Left colon (tissue), 2 donors: Measurements from ENCODE around the gene KLF15. TPM values are rescaled to one million over a fixed set of nuclear protein-coding genes. Genes with fewer than 3 reads are reported as not detected.
"Not testable (repeated sequence)": the region's sequence is repeated elsewhere in the genome, so short reads cannot be mapped to it uniquely, and the experiment has no call there.

Experiments used
- ATAC-seq: fragments of 200-7000 bp; cut with Tn5 transposase; one replicate; pipeline ENCODE4 v1.9.1; 2020; ENCODE audit warnings: mild to moderate bottlenecking, moderate library complexity
- DNase-seq, 2 donors: peaks; one replicate each; pipeline ENCODE4 v3.0.0-alpha.2; 2020
- intact Hi-C, 2 donors: fragments of 100-400 bp; cut with DNase I in 1 of 2; cut with micrococcal nuclease in 1 of 2; formaldehyde crosslinking; loops; one replicate each; pipeline versions ENCODE4 v1.11.2 to v1.14.0; 2022; cut with DNase I, micrococcal nuclease
- total RNA-seq, 2 donors: library from RNA; stranded (reverse); fragmentation: NEBNext Ultra II Directional; extraction: Animal tissue kit (Norgen Biotek cat#: 25700); gene quantifications; one replicate each; pipeline ENCODE4 v1.2.1, GENCODE V29; 2021
- donor health status: DM: no; HTN: no; CAD: no.
- donor health status: DM: yes; HTN: yes; CAD: no.

The KLF15 gene
- total RNA-seq, 2 donors from 2014 or later, result 1.6 TPM

DNA sequence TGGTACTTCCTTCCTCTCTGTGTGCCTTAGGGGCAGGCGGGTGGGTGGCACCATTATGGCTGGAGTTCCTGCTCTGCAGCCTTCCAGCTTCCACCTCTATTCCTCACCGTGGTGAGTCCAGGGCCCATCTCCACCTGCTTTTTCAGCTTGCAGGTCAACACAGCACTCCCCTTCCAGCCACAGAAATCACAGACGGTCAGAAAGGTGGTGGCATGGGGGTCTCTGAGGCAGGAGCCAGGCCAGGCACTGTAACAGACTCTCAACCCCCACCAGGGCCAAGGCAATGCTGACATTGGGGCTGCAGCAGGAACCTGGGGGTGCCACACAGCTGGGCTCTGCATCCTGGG, 16.6 kb downstream of the KLF15 start:
- intact Hi-C loops, result no loop called here
- no peak for ATAC-seq

DNA sequence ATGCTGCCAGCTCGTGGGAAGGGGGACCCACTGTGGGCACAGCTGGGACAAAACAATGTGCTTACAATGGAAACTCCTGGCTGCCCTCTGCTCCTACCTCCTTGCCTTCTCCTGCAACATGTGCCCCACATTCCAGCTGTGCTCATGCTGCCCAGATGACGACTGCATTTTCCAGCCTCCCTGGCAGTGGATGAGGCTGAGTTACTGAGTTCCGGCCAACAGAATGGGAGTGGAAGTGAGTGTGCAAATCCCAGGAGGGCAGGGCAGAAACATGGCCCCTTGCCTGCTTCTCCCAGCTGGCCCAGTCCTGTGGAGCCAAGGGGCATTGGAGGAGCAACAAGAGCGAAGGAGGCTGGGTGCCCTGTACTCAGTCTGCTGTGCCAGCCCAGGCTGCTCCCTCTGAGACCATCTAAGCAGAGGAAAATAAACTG, 17.1 kb downstream of the KLF15 start:
- DNase-seq (no peak), ATAC-seq (no peak)
- intact Hi-C loops, result no loop called here

More for the DNA sequence above, 16.6 kb downstream of the KLF15 start:
- no peak for DNase-seq

DNA sequence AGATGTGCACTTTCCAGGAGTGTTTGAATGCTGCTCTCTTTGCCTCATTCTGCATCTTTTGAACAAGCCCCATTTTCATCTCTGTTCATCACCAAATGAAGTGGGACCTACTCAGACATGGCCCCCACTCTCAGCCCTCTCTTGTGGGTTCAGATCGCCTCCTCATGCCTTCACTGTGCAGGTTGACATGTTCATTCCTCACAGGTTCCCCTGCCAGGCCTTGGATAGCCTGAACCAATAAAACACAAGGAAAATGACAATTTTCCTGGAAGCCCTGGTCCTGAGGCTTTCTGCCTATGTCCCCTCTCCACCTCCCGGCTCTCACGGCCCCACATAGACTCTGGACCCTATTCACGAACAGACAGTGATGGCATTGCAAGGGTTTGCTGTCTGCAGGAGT, 17.7 kb downstream of the KLF15 start:
- intact Hi-C loops, result no loop called here
- DNase-seq (no peak), ATAC-seq (no peak)

DNA sequence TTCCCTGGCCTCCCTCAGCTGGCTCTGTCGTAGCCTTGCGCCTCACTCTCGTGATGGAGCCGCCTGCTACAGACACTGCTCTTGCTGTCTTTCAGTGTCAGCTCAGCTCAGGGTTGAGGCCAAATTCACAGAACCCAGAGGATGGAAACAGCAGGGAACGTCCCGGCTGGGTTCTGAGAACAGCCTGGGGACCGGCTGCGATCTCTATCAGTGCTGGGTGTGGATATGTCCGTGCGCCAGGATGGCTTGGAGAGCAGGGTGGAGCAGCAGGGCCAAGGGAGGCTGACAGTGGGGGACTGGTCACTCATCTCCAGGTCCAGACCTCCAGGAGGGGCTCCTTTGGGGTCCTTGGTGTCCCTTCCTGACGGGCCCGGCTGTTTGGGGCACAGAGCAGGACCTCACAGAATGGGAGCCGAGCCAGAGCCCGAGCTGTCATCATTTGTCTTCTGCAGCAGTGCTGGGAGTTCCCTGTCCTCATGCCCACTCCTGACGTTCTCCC, 18.4 kb downstream of the KLF15 start:
- DNase-seq, result no peak
- intact Hi-C loops, result no loop called here
- ATAC-seq, result no peak

DNA sequence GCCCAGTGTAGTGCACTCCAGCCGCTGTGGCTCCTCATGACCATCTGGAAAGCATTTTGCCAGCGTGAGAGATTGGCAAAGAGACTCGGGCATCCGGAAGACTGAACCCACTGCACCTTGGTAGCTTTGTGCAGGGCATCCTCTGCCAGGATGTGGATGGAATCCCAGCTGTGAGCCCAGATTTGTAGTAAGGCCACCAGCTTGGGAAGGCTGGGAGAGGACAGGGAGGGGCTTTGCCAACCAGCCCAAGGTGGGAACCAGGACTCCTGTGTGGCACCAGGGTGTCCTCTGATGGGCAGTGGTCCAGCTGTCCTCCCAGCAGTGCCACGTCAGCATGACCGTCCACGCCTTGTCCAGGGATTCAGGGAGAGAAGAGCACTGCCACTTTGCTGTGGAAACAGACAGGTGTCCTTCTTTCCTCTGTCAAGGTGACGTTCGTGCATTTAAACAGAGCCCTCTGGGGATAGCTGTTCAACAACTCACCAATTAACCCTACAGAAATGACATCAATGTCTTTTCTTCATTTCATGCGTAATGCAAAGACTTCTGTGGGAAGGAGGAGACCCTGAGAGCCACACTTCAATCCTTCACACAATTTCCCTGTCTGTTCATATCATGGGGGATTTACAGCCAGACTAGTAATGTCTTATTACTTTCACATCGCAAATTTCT, 19.1 kb downstream of the KLF15 start:
- ATAC-seq, result no peak
- intact Hi-C loops, result no loop called here
- DNase-seq, result no peak

DNA sequence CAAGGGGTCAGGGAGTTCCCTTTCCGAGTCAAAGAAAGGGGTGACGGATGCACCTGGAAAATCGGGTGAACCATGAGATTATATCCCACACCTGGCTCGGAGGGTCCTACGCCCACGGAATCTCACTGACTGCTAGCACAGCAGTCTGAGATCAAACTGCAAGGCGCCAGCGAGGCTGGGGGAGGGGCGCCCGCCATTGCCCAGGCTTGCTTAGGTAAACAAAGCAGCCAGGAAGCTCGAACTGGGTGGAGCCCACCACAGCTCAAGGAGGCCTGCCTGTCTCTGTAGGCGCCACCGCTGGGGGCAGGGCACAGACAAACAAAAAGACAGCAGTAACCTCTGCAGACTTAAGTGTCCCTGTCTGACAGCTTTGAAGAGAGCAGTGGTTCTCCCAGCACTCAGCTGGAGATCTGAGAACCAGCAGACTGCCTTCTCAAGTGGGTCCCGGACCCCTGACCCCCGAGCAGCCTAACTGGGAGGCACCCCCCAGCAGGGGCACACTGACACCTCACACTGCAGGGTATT, 25.3 kb downstream of the KLF15 start:
- DNase-seq, intact Hi-C loops, ATAC-seq: not testable (repeated sequence)

DNA sequence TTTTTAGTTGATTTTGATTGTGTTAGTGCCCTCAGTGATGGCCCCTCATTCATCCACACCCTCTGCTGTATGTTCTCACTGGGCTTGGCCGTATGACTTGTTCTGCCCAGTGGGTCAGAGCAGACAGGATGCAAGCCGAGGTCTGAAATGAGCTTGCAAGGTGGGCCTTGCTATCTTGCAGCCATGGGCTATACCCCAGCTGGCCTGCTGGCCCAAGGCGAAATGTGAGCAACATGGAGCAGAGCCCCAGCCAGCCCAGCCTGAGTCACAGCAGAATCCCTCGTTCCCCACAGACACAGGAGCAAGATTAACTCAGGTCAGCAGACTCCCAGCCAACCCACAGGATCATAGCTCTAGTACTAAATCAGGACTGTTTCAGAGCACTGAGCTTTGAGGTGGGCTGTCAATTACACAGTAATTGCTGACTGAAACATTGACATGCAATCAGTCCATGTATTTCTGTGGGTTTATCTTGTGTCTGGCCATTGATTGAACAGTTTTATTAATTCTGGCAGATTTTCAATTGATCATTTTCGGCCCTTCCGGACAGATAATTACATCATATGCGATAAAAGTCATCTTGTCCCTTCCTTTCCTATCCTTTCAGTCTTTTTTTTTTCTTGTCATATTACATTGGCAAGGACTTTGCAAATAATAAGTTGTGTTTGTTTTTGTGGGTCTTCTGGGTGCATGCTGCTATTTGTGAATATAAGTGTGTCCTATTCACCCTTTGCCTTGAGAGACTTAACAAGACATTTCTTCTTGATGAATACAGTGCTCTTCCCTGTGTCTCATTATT, 27.1 kb downstream of the KLF15 start:
- DNase-seq, result no peak
- intact Hi-C loops, result no loop called here
- ATAC-seq, result no peak

DNA sequence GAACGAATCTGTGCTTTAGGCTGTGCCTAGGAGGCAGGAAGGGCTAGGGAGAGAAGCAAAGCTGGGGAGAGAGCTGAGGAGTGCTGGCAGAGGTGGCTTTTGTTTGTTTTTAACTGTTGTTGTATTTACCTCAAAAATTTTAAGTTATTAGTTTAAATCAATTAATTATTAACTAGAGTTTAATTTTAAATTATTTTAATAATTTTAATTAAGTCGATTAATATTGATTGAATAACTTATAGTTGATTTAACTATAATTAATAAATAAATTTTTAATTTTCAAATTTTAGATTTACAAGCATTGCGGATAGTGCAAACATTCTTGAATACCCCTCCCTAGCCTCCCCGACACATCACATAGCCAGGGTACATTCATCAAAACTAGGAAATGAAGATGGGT, 30.6 kb downstream of the KLF15 start:
- ATAC-seq (no peak), DNase-seq (no peak)
- intact Hi-C loops, result no loop called here

DNA sequence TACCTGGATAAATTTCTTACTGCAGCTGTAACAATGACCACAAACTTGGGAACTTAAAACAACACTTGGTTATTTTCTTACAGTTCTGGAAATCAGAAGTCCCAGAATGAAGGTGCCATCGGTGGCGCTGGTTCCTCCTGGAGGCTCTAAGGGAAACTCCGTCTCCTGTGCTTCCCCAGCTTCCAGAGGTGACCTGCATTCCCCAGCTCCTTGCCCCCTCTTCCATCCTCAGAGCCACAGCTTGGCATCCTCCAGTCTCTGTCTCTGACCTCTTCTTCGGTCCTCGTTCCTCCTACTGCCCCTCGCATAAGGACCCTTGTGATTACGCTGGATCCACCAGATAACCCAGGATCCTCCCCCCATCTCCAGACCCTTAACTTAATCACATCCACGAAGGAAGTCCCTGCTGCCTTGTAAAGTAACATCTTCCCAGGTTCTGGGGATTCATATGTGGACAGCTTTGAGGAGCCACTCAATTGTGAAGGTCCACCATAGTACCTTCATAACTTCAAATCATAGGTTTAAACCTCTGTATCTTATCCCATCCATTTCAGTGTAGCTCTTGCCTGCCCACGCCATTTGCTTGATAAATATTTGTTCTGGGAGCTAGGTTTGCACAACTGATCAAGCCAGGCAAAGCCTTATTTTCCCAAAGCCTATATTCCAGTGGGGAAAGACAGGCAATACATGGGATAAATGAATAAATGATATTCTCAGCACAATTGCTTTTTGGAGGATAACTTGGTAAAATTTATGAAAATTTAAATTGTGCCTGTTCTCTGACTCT, 34.8 kb downstream of the KLF15 start:
- no peak for ATAC-seq
- intact Hi-C loops, result no loop called here
- no peak for DNase-seq

DNA sequence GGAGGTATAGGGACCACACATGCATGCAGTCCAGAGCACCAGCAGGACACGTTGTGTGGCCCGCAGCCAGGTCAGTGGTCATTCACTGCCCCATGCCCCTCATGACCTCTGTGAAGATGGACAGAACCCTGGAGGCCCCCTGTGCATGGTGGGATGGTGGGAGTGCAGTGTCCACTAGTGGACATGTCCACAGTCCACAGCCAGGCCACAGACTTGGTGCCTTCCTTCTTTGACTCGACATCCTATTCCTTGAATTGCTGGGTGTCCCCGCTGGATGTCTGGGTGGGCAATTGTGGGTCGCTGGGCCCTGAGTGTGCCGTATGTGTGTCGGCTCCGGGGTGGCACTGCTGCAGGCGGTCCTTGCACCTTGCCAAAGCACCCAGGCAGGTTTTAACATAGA, 35.7 kb downstream of the KLF15 start:
- ATAC-seq (no peak), DNase-seq (no peak)
- intact Hi-C loops, result no loop called here

DNA sequence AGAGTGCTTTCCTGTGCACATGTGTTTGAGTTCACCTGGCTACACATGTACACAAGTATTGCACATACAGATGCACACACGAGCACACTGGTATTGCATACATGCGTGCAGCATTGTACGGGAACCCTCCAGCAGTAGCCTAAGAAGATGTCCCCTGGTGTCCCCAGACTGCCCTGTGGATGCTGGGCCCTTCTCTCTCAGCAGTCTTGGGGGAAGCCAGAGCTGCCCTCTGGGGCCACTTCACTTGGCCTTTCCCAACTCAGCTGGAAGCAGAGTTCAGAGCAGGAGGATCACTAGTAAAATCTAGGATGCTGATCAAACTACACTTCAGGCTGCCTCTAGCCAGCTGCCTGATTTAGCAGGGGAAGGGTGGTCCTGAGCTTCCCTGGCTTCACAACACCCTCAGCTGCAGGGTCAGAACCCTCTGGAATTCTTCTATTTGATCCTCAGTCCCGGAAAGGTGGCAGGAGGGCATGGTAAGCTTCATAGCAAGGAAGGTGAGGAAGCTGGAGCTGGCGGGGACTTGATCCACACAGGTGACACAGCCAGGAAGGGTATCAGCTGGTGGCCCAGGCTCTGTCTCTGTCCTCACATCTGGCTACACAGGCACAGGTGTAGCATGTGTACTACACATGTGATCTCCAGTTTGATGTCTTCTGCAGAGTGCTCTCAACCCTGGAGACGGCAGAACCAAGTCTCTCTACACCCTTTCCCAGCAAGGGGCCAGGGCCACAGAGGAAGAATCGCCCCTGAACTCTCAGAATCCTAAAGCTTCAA, 36.5 kb downstream of the KLF15 start:
- DNase-seq (no peak), ATAC-seq (no peak)
- intact Hi-C loops, result no loop called here

DNA sequence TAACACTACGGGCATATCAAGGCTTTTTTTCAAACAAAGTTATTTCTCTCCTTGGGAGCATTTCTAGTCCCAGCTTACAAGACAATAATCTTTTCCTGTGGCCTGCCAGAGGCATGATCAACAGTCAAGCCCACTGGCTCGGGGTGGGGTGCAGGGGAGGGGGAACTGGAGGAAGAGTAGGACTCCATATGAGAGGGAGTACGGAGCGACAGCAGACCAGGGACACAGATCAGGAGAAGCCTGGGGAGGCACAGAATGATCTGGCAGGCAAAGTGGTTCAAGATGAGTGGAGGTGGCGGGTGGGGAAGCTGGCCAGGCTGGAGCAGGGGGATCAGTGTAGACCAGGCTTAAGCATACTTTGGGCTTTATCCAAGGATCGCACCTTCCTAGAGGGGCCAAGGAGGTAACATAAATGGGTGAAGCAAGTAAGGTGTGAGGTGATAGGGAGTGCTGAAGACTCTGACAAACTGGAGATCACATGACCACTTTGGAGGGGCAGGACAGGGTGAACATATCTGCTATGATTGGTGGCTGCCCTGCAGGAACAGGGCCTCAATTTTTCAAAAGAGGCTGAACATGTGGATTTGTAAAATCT, 37.4 kb downstream of the KLF15 start:
- no peak for ATAC-seq
- DNase-seq, result no peak
- intact Hi-C loops, result no loop called here

DNA sequence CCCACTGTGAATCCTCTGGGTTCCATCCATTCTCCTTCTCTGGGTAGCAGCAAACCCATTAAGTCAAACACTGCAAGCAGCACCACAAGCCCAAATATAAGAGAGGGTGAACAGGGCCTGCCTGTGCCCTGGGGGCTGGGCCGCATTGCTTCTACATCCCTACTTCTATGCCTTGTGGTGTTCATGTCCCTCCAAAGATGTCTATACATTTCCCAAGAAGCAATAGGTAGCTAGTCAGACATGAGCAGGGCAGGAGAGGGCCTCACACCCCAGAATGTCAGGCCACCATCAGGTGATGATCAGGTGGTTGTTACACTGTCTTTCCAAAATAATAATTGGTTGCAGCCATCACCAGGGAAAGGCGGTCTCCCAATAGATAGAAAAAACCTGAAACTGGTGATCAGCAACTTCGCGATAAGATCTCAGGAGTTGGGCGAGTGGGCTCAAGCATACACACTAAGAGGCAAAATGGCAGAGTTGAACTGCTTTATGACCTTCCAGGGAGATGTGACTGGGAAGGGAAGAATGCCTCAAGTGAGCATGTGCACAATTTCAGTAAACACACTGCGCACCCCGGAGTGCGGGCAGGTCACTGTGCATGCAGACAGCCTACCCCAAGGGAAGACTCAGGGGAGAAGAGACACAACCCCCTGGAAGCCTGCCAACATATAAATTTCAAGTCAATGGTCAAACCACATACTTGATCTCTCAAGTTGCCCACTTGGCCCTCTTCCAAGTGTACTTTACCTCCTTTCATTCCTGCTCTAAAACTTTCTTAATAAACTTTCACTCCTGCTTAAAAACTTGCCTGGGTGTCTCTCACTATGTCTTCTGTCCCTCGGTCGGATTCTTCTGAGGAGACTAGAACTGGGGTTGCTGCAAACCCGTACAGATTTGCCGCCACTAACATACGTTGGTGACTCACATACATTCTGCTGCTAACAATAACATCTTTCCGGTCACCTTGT, 39.9 kb downstream of the KLF15 start:
- no peak for ATAC-seq
- no peak for DNase-seq
- intact Hi-C loops, result no loop called here

DNA sequence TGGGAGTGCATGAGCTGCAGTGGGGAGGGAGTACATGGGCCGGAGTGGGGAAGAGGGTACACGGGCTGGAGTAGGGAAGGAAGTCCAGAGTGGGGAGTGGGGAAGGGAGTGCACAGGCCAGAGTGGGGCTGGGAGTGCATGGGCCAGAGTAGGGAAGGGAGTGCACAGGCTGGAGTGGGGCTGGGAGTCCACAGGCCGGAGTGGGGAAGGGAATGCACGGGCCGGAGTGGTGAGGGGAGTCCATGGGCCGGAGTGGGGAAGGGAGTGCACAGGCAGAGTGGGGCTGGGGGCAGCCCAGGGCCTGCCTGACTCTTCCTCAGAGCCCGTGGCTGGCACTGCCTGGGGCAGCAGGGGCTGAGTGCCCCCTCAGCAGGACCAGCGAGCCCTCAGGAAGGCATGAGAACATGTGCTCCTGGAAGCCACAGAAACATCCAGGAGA, 40.7 kb downstream of the KLF15 start:
- DNase-seq, result no peak
- no peak for ATAC-seq

DNA sequence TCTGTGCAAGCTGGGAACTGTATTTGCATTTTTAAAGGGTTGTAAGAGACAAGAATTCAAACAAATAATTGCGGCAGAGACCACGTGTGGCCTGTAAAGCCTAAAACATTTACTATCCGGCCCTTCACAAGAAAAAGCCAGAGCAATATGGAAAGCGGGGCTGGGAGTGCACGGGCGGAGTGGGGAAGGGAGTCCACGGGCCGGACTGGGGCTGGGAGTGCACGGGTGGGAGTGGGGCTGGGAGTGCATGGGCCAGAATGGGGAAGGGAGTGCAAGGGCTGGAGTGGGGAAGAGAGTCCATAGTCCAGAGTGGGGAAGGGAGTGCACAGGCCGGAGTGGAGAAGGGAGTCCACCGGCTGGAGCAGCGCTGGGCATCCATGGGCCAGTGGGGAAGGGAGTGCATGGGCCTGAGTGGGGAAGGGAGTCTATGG, 41.2 kb downstream of the KLF15 start:
- intact Hi-C loops, result no loop called here

More for the DNA sequence above, 40.7 kb downstream of the KLF15 start:
- intact Hi-C loops, result no loop called here

DNA sequence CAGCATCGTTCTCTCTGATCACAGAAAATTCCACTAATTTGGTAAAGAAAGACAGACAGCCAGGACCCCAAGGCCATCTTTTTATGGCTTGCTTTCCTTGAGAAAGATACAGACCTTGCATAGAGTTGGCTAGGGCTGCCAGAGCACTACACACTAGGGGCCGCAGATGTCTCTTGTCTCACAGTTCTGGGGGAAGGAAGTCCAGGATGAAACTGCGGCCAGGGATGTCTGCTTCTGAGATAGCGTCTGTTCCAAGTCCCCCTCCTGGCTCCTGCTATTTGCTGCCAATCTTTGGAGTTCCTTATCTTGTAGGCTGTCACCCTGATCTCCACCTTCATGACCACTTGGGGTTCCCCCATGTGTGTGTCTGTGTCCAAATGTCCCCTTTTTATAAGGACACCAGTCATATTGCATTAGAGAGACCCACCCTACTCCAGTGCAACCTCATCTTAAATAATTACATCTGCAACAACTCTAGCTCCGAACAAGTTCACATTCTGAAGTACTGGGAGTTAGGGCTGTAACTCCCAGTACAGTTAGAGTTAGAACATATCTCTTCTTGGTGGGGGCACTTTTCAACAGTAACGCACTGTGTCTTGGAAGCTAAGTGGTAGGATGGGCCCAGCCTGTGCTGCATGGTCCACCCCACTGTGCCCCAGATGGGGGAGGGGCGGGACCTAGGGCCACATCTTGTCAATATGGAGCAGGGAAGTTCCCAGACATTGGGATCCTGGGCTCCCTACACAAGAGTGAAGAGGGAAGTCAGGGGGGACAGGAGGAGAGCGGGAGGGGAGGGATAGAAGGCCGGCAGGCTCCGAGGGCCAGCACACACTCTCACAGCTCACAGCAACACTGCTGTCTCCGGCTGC, 42.2 kb downstream of the KLF15 start:
- DNase-seq (no peak), ATAC-seq (no peak)
- intact Hi-C loops, result no loop called here

More for the DNA sequence above, 41.2 kb downstream of the KLF15 start:
- ATAC-seq (no peak), DNase-seq (no peak)
